Prostate gland (tissue), 2 donors: Measurements from ENCODE around the gene ZNF74. TPM values are rescaled to one million over a fixed set of nuclear protein-coding genes. Genes with fewer than 3 reads are reported as not detected.
A peak's percentile ranks its signal among the peaks of the same experiment; 100 is the strongest.
"Not testable (repeated sequence)": the region's sequence is repeated elsewhere in the genome, so short reads cannot be mapped to it uniquely, and the experiment has no call there.

Source experiments
- DNase-seq: peaks from one replicate; pipeline ENCODE4 v3.0.0-alpha.2; 2019; ENCODE audit warnings: low spot score
- H3K27ac ChIP-seq, 2 donors: fragments of 200-600 bp; sonication (generic); 2 replicates each; pipeline ENCODE4 v1.5.1; 2017 to 2019
- H3K27me3 ChIP-seq: fragments of 200-600 bp; sonication (generic); replicated peaks from 2 replicates; pipeline ENCODE4 v1.5.1; 2019; ENCODE audit not compliant: insufficient read depth
- H3K36me3 ChIP-seq, 2 donors: fragments of 200-600 bp; sonication (generic); 1 replicate in 1 of 2; 2 replicates in 1 of 2; pipeline versions ENCODE4 v1.5.1 to v1.8.1; 2017 to 2019
- H3K4me1 ChIP-seq: fragments of 200-600 bp; sonication (generic); replicated peaks from 2 replicates; pipeline ENCODE4 v1.5.1; 2019
- H3K4me3 ChIP-seq, 2 donors: fragments of 200-600 bp; sonication (generic); 2 replicates each; pipeline ENCODE4 v1.5.1; 2017 to 2019
- H3K9me3 ChIP-seq: fragments of 200-600 bp; sonication (generic); 2 replicates; pipeline ENCODE4 v1.5.1; 2017
- POLR2A ChIP-seq: fragments of 450-650 bp; IDR thresholded peaks from one replicate; pipeline ENCODE4 v1.6.1; 2016; ENCODE audit warnings: antibody characterized with exemption, mild to moderate bottlenecking
- POLR2AphosphoS5 ChIP-seq: sonication (generic); formaldehyde crosslinking; IDR thresholded peaks from one replicate; pipeline ENCODE4 v1.6.1; 2017; ENCODE audit warnings: antibody characterized with exemption
- WGBS: methylation state at CpG from one replicate; pipeline ENCODE4 v1.1.5; 2018; 5-methylcytosine and 5-hydroxymethylcytosine counted together
- intact Hi-C: fragments of 100-400 bp; cut with DNase I; formaldehyde crosslinking; loops from one replicate; pipeline ENCODE4 v1.14.2; 2022
- total RNA-seq, 2 donors: library from RNA; depleted of rRNA; stranded (reverse); fragments of >200 nt; gene quantifications; one replicate each; pipeline ENCODE4 v1.1.0, GENCODE V29; 2016
- TF ChIP-seq, protein P1 (sequence below), 4 experiments: fragments of 200-600 bp in 2 of 4; fragments of 450-650 bp in 2 of 4; sonication (generic) in 2 of 4; IDR thresholded peaks; 1 replicate in 3 of 4; 2 replicates in 1 of 4; pipeline ENCODE4 v1.5.1; 2016 to 2019; ENCODE audit warnings: antibody characterized with exemption in 4 of 4, mild to moderate bottlenecking in 2 of 4, moderate library complexity in 2 of 4

The ZNF74 gene
- 10 to 100 TPM; 17.0 to 41.6 TPM for total RNA-seq

DNA sequence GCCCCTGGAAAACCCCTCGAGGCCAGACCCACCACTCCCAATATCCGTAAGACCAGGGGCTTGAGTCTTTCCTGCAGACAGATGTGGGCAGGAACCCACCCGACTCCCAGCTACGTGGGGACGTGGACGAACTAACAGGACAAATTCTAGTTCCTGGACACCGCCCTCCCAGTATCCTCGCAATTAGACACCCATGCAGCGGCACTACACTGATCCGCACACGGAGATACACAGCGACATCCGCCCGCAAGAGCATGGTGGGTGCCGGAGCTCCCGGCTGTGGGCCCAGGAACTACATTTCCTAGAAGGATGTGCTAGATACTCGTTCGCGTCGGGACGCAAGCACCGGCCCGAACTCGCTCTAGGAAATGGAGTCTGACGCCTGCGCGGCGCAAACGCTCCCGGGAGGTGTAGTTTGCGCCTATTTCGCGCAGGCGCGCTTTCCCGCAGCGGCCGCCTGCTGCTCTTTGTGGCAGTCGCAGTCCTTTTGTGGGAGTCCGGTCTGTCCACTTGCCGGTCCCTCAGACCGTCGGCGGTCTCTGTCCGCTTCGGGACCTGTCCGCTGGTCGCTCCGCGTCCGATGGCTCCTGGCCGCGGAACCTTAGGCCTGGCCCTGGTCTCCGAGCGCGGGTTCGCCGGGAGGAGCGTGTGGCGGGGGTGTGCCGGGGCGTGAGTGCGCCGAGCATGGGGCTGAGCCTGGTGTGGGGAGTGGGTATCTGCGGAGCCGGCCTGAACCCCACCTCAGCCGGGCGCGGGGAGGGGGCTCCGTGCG, at the start of gene ZNF74:
Gene ZNF74 (plus strand): TSS at position 447 of the 772 bp plus-strand sequence. CDS start 478 bp downstream, outside the sequence.
- intact Hi-C loops, result no loop called here
- Histone ChIP-seq H3K4me3 (peak within 1 kb of the TSS; percentile 62 to 91), H3K27me3 (no peaks in the 10 kb centered on the region), H3K27ac (peak within 1 kb of the TSS; percentile 60 to 73), H3K36me3 (no peaks in the 10 kb centered on the region), H3K9me3 (no peaks in the 10 kb centered on the region), H3K4me1 (peaks cover 10% of the 10 kb centered on the region)
- peak; percentile 88 for DNase-seq
- WGBS, result 2% methylated on average over 71 of the region's 71 CpGs
- TF ChIP-seq, protein P1, sequence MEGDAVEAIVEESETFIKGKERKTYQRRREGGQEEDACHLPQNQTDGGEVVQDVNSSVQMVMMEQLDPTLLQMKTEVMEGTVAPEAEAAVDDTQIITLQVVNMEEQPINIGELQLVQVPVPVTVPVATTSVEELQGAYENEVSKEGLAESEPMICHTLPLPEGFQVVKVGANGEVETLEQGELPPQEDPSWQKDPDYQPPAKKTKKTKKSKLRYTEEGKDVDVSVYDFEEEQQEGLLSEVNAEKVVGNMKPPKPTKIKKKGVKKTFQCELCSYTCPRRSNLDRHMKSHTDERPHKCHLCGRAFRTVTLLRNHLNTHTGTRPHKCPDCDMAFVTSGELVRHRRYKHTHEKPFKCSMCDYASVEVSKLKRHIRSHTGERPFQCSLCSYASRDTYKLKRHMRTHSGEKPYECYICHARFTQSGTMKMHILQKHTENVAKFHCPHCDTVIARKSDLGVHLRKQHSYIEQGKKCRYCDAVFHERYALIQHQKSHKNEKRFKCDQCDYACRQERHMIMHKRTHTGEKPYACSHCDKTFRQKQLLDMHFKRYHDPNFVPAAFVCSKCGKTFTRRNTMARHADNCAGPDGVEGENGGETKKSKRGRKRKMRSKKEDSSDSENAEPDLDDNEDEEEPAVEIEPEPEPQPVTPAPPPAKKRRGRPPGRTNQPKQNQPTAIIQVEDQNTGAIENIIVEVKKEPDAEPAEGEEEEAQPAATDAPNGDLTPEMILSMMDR (IDR thresholded peaks at IDR 0.05), result peak in 1 of 4 experiments; percentile 34
- peak; percentile 56 for TF ChIP-seq POLR2A
- peak; percentile 94 for TF ChIP-seq POLR2AphosphoS5

DNA sequence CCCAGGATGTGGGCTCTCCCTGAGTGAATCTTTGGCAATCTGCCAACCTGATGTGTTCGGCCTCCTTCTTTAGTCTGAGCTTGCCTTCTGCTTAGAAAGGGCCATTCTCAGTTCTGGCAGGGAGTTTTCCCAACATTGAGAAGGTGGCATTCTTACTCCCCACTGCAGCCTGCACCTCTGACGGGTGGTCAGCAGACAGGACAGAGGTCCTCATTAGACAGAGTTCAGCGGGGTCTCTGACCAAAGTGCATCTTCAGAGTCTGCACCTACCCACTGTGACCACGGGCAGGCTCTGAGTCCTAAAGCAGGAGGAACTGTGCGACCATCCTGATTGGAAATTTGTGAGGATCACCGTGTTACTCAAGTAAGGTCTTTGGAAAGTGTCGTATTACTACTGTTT, 47.4 kb upstream of the ZNF74 start:
- H3K36me3 ChIP-seq, H3K27ac ChIP-seq, H3K27me3 ChIP-seq, H3K4me3 ChIP-seq, H3K9me3 ChIP-seq, DNase-seq, H3K4me1 ChIP-seq, intact Hi-C loops: not testable (repeated sequence)
- WGBS, result no CpG with 5 or more reads among the region's 7 CpGs

DNA sequence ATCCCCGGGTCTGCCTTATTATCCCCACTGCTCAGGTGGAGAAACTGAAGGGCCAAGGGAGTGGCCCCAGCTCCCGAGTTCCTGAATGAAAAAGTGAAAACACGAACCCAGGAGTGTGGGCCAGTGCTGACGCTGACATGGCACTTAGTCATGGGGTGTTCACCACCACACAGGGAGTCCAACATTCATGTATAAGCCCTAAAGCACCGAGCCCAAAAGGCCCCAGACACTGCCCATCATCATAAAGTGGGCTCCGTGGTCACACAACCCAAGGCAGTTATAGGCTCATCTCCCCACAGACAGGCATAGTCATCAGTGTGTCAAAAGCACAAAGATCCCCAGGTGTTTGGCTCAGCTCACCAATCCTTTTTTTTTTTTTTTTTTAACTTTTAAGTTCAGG, 41.4 kb upstream of the ZNF74 start:
- H3K4me3 ChIP-seq, H3K4me1 ChIP-seq, H3K9me3 ChIP-seq, DNase-seq, H3K36me3 ChIP-seq, H3K27me3 ChIP-seq, intact Hi-C loops, H3K27ac ChIP-seq: not testable (repeated sequence)
- WGBS, result 84% methylated on average over 5 of the region's 6 CpGs

DNA sequence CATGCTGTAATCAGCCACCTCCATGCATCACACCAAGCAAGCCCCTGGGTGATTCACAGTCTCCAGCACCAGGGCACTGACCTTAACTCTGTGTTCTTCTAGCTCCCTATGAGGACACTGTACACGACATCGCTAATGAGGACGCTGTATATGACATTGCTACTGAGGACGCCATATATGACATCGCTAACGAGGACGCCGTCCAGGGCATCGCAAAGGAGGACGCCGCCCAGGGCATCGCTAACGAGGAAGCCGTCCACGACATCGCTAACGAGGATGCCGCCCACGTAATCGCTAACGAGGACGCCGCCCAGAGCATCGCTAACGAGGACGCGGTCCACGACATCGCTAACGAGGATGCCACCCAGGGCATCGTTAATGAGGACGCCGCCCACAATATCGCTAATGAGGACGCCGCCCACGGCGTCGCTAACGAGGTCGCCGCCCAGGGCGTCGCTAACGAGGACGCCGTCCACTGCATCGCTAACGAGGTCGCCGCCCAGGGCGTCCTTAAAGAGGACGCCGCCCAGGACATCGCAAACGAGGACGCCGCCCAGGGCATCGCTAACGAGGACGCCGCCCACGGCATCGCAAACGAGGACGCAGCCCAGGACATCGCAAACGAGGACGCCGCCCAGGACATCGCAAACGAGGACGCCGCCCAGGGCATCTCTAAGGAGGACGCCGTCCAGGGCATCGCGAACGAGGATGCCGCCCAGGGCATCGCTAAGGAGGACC, 39.5 kb upstream of the ZNF74 start:
- Histone ChIP-seq H3K36me3 (no peaks in the 10 kb centered on the region), H3K9me3 (no peaks in the 10 kb centered on the region), H3K27me3 (no peaks in the 10 kb centered on the region), H3K4me3 (no peak overlapping the region), H3K4me1 (no peaks in the 10 kb centered on the region), H3K27ac (no peak overlapping the region)
- 92% methylated on average over 81 of the region's 81 CpGs for WGBS
- intact Hi-C loops, result no loop called here
- no peak for DNase-seq
- TF ChIP-seq, protein P1 (IDR thresholded peaks at IDR 0.05), result no peak
- TF ChIP-seq POLR2A (no peak), POLR2AphosphoS5 (no peak)

DNA sequence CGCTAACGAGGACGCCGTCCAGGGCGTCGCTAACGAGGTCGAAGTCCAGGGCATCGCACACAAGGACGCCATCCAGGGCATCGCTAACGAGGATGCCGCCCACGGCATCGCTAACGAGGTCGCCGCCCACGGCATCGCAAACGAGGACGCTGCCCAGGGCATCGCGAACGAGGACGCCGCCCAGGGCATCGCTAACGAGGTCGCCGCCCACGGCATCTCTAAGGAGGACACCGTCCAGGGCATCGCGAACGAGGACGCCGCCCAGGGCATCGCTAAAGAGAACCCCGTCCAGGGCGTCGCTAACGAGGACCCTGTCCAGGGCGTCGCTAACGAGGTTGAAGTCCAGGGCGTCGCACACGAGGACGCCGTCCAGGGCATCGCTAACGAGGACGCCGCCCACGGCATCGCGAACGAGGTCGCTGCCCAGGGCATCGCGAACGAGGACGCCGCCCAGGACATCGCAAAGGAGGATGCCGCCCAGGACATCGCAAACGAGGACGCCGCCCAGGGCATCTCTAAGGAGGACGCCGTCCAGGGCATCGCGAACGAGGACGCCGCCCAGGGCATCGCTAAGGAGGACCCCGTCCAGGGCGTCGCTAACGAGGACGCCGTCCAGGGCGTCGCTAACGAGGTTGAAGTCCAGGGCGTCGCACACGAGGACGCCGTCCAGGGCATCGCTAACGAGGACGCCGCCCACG, 37.9 kb upstream of the ZNF74 start:
- H3K9me3 ChIP-seq, H3K27me3 ChIP-seq, DNase-seq, intact Hi-C loops, H3K27ac ChIP-seq, H3K4me3 ChIP-seq, H3K4me1 ChIP-seq, H3K36me3 ChIP-seq: not testable (repeated sequence)
- 93% methylated on average over 98 of the region's 98 CpGs for WGBS

DNA sequence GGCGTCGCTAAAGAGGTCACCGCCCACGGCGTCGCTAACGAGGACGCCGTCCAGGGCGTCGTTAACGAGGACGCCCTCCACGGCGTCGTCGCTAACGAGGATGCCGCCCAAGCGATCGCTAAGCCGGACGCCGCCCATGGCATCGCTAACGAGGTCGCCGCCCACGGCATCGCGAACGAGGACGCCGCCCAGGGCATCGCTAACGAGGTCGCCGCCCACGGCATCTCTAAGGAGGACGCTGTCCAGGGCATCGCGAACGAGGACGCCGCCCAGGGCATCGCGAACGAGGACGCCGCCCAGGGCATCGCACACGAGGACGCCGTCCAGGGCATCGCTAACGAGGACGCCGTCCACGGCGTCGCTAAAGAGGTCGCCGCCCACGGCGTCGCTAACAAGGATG, 37.0 kb upstream of the ZNF74 start:
- H3K27me3 ChIP-seq, H3K27ac ChIP-seq, H3K36me3 ChIP-seq, H3K9me3 ChIP-seq, H3K4me1 ChIP-seq, intact Hi-C loops, DNase-seq, H3K4me3 ChIP-seq: not testable (repeated sequence)
- 93% methylated on average over 66 of the region's 66 CpGs for WGBS

DNA sequence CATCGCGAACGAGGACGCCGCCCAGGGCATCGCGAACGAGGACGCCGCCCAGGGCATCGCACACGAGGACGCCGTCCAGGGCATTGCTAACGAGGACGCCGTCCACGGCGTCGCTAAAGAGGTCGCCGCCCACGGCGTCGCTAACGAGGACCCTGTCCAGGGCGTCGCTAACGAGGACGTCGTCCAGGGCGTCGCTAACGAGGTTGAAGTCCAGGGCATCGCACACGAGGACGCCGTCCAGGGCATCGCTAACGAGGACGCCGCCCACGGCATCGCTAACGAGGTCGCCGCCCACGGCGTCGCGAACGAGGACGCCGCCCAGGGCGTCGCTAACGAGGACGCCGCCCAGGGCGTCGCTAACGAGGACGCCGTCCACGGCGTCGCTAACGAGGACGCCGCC, 36.0 kb upstream of the ZNF74 start:
- intact Hi-C loops, H3K4me3 ChIP-seq, H3K27ac ChIP-seq, H3K9me3 ChIP-seq, H3K36me3 ChIP-seq, H3K4me1 ChIP-seq, DNase-seq, H3K27me3 ChIP-seq: not testable (repeated sequence)
- WGBS, result 90% methylated on average over 55 of the region's 70 CpGs

DNA sequence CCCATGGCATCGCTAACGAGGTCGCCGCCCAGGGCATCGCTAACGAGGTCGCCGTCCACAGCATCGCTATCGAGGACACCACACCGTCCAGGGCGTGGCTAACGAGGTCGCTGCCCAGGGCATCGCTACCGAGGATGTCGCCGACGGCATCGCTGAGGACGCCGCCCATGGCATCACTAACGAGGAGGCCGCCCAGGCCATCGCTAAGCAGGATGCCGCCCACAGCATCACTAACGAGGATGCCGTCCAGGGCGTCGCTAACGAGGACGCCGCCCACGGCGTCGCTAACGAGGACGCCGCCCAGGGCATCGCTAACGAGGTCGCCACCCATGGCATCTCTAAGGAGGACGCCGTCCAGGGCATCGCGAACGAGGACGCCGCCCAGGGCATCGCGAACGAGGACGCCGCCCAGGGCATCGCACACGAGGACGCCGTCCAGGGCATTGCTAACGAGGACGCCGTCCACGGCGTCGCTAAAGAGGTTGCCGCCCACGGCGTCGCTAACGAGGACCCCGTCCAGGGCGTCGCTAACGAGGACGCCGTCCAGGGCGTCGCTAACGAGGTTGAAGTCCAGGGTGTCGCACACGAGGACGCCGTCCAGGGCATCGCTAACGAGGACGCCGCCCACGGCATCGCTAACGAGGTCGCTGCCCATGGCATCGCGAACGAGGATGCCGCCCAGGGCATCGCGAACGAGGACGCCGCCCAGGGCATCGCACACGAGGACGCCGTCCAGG, 35.3 kb upstream of the ZNF74 start:
- H3K27ac ChIP-seq, H3K27me3 ChIP-seq, H3K9me3 ChIP-seq, H3K4me1 ChIP-seq, H3K4me3 ChIP-seq, DNase-seq, H3K36me3 ChIP-seq, intact Hi-C loops: not testable (repeated sequence)
- WGBS, result 90% methylated on average over 63 of the region's 103 CpGs

DNA sequence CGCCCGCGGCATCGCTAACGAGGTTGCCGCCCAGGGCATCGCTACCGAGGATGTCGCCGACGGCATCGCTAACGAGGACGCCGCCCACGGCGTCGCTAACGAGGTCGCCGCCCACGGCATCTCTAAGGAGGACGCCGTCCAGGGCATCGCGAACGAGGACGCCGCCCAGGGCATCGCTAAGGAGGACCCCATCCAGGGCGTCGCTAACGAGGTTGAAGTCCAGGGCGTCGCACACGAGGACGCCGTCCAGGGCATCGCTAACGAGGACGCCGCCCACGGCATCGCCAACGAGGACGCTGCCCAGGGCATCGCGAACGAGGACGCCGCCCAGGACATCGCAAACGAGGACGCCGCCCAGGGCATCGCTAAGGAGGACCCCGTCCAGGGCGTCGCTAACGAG, 33.7 kb upstream of the ZNF74 start:
- H3K9me3 ChIP-seq, DNase-seq, intact Hi-C loops, H3K27me3 ChIP-seq, H3K27ac ChIP-seq, H3K36me3 ChIP-seq, H3K4me1 ChIP-seq, H3K4me3 ChIP-seq: not testable (repeated sequence)
- 90% methylated on average over 60 of the region's 60 CpGs for WGBS
